ACC112 (cell line): ENCODE measurements around the gene CIAO2B.

ENCODE experiments used
- H2AFZ ChIP-seq: fragments of 200-600 bp; sonication (generic); one replicate; pipeline ENCODE4 v1.6.0; 2017; ENCODE audit warnings: antibody characterized with exemption, low read length; ENCODE audit not compliant: unreplicated experiment
- H3K27ac ChIP-seq: fragments of 200-600 bp; sonication (generic); 2 replicates; pipeline ENCODE4 v1.5.1; 2014; ENCODE audit warnings: low read depth, mild to moderate bottlenecking, antibody characterized with exemption, low read length, moderate library complexity
- H3K27me3 ChIP-seq: fragments of 200-600 bp; sonication (generic); 2 replicates; pipeline ENCODE4 v1.6.1; 2014; ENCODE audit warnings: mild to moderate bottlenecking, antibody characterized with exemption, low read length, moderate library complexity, mixed read lengths; ENCODE audit not compliant: insufficient read depth
- H3K36me3 ChIP-seq: fragments of 200-600 bp; sonication (generic); 2 replicates; pipeline ENCODE4 v1.6.1; 2016; ENCODE audit warnings: mild to moderate bottlenecking, antibody characterized with exemption, low read length, moderate library complexity, mixed read lengths; ENCODE audit not compliant: insufficient read depth
- H3K4me1 ChIP-seq: fragments of 200-600 bp; sonication (generic); one replicate; pipeline ENCODE4 v1.6.1; 2016; ENCODE audit warnings: low read length, mixed read lengths; ENCODE audit not compliant: insufficient read depth, unreplicated experiment, control insufficient read depth
- H3K4me3 ChIP-seq: fragments of 200-600 bp; sonication (generic); 2 replicates; pipeline ENCODE4 v1.5.1; 2014; ENCODE audit warnings: mild to moderate bottlenecking, low read depth, low read length
- H3K79me2 ChIP-seq: fragments of 200-600 bp; sonication (generic); one replicate; pipeline ENCODE4 v1.6.0; 2016; ENCODE audit warnings: low read length; ENCODE audit not compliant: control insufficient read depth, unreplicated experiment, insufficient read depth

CIAO2B gene

DNA sequence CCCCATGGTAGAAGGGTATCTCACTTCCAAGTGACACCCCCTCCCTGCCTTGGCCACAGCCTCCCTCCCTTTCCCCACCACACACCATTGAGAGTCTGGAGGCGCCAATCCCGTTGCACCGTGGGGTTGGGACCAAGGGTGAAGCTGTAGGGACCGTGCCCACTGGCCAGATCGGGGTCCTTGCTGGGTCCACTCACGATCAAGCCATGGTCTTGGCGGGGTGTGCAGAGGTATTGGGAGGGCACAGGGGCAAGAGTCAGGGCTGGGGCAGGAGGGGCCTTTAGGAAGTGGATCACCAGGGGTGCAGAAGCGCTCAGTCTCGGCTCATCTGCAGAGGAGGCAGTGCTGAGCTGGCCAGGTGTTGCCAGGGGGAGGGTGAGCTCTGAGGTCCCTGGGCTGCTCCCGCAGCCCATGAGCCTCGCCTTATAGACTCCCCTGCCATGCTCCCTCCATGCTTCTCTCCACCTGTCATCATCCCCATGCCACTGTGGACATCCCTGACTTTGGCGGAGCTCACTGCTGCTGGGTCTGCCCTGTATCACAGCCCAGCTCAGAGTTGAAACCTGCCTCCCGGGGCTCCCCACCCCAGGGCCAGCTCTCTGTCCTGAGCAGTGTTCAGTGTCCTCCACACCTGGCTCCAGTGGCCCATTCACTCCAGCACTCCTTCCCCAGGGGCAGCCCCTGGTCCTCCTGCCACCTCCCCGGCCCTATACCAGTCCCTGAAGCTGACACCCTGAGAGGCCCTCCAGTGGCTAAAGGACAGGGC, 23.8 kb downstream of the CIAO2B start:
- Histone ChIP-seq H3K4me1 (peaks cover 5% of the 10 kb centered on the region), H3K27me3 (no peaks in the 10 kb centered on the region), H3K36me3 (no peaks in the 10 kb centered on the region), H2AFZ (no peak overlapping the region), H3K4me3 (no peak overlapping the region), H3K79me2 (no peaks in the 10 kb centered on the region), H3K27ac (no peak overlapping the region)

DNA sequence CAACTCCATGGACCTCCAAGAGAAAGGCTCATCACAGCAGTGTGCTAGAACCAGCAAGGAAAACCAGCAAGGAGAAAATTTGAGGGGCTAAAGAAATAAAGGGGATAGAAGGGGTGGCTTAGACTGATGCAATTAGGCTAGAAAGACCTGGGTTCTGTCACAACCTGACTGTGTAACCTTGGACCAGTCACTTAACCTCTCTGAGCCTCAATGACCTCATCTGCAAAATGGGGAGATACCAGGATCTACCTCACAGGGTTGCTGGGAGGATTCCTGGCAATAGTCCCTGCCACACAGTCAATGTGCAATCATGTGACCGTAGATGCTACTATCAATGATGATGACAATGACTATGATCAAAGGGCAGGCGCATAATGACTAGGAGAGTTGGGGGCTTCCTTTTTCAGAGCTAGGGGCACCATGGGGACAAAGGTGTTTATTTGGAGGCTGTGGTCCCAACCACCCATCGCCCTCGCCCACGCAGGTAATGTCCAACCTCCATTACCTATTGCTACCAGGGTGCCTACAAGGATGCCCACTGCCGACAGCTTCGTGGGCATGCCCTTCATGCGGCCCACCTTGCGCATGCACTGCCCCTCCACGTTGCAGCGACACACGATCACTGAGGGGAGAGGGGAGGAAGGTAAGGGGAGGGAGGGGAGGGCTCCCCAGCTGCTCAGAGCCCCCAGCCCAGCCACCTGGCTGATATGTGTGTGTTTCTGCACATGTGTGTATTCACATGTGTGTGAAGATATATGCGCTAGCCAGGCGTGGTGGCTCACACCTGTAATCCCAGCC, 25.2 kb downstream of the CIAO2B start:
- Histone ChIP-seq H3K27ac (no peak overlapping the region), H3K4me1 (peaks cover 5% of the 10 kb centered on the region), H3K79me2 (no peaks in the 10 kb centered on the region), H2AFZ (no peak overlapping the region), H3K4me3 (no peak overlapping the region), H3K27me3 (no peaks in the 10 kb centered on the region), H3K36me3 (no peaks in the 10 kb centered on the region)

DNA sequence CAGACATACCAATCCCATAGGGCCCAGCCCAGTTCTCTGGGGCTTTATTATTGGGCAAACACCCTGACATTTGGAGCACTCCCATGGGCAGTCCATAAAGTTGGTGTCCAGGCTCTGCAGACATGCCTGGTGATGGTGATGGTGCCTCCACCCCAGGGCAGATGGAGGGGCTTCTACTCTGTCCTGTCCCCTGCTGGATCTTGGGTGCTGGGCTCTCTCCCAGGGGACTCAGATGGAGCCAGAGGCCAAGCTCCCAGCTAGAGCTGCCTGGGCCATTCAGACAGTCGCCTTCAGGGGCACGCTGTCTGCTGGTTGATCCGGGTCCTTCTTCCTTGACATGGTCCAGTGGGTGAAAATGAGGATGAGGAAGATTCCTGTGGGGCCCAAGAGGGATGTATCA, 26.1 kb downstream of the CIAO2B start:
- Histone ChIP-seq H3K36me3 (no peaks in the 10 kb centered on the region), H3K4me1 (peaks cover 5% of the 10 kb centered on the region), H3K27me3 (no peaks in the 10 kb centered on the region), H3K79me2 (no peaks in the 10 kb centered on the region), H2AFZ (no peak overlapping the region), H3K4me3 (no peak overlapping the region), H3K27ac (no peak overlapping the region)

DNA sequence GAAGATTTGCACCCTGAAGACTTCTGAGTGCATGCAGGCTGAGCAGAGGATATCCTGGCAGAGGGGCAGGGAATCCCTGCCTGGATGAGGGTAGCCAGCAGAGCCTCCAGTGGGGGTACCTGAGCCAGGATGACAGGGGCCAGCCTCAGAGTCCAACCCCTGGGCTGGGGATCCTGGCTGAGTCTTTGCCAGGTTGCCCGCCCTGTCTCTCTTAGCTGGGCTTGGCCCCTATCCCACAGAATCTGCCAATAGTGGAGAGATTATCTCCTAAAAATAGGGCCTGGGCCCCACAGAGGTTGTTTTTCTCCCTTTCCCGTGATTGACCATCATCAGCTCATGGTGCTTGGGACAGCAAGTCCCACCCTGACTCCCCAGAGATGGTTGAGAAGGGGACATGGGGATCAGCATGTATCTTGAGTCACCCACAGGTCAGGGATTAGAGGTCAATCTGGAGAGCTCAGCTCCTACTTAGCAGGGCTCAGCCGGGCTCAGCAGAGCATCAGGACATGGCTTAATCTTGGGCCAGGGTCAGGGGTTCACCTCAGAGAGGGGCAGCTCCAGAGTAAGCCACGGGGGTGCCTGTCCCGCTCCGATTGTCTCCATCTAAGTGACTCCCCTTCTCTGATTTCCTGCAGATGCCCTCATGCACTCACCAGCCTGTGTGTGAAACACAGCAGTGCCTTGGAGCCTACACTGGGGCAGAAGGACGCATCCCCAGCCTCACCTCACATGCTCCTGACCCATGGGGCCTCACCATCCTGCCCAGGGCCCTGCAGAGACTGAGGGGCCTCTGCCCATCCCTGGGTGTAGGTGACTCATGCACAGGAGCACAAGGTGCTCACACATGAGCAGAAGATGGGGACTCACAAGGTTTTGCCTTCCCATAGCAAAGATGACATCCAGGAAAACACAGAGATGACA, 27.0 kb downstream of the CIAO2B start:
- Histone ChIP-seq H3K79me2 (no peaks in the 10 kb centered on the region), H3K4me1 (peaks cover 5% of the 10 kb centered on the region), H3K36me3 (no peaks in the 10 kb centered on the region), H3K27me3 (no peaks in the 10 kb centered on the region), H3K4me3 (no peak overlapping the region), H2AFZ (no peak overlapping the region), H3K27ac (no peak overlapping the region)

DNA sequence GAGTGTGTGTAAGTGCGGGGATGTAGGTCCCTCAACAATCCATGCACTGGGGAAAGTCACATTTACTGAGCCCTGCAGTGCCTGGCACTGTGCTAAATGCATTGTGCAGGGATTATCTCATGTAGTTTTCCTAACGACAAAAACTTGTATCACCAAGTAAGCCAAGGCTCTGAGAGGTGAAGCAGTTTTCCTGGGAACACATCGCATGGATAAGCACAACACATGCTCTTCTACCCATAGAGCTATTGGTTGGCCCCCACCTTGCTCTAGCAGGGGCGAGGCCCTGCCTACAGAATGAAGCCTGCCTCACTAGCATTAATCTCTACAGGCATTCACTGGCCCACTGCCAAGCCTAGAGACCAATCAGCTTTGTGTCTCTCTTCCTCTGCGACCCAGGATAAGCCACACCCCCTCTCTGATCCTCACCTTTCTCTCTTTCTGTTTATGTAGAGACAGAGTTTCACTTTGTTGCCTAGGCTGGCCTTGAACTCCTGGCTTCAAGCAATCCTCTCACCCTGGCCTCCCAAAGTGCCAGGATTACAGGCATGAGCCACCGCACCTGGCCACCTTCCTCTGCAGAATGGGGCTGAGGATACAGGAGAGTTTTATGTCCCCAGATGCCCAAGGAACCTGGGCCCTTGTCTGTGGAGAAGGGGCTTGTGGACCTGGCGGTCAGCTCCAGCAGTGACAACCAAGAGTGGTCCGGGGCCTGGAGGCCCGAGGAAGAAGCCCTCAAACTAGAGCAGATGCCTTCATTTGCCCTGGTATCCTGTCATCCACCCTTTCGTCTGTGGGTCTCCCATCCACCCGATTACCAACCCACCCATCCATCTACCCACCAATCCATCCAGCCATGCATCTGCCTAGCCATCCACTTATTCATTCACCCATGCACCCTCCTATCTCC, 28.3 kb downstream of the CIAO2B start:
- Histone ChIP-seq H3K27me3 (no peaks in the 10 kb centered on the region), H3K36me3 (no peaks in the 10 kb centered on the region), H3K4me3 (no peak overlapping the region), H3K79me2 (no peaks in the 10 kb centered on the region), H3K4me1 (peaks cover 2% of the 10 kb centered on the region), H3K27ac (no peak overlapping the region), H2AFZ (no peak overlapping the region)

DNA sequence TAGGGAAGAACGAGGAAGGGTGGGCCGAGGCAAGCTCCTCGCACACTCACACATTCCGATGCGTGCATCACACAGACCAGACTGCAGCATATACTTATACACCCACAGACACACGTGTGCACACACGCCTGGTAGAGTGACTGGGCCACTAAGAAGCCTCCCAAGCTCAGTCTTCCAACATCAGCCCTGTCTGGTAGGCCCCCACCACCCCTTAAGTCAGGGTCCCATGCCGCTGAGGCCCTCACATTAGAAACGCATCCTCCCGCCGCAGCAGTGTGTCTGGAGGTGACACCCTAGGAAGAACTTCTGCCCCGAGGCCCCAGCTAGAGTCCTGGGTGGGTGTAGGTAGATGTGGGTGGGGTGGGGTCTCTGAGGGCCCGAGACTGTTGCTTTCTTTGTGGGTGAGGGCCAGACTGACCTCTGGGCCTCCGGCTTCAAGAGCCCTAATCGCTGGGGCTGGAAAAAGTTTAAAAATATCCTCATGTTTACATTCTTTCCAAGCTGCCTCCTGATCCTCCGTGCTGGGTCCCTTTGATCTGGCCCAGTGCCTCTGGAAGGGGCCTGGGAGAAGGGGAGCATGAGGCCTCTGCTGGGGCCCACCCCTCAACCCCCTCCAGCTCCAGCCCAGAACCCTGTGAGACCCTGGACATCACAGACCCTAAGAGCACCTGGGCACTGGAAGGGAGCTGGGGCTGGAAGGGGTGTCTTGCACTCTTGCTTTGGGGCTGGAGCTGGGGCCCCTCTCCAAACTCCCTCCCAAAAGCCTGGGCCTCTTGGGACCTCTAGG, 29.2 kb downstream of the CIAO2B start:
- no peaks in the 10 kb centered on the region for H3K27me3 ChIP-seq
- H3K79me2 ChIP-seq, result no peaks in the 10 kb centered on the region
- peaks cover 10% of the 10 kb centered on the region for H3K4me1 ChIP-seq
- no peak overlapping the region for H3K27ac ChIP-seq
- H3K4me3 ChIP-seq, result no peak overlapping the region
- no peak overlapping the region for H2AFZ ChIP-seq
- H3K36me3 ChIP-seq, result no peaks in the 10 kb centered on the region

DNA sequence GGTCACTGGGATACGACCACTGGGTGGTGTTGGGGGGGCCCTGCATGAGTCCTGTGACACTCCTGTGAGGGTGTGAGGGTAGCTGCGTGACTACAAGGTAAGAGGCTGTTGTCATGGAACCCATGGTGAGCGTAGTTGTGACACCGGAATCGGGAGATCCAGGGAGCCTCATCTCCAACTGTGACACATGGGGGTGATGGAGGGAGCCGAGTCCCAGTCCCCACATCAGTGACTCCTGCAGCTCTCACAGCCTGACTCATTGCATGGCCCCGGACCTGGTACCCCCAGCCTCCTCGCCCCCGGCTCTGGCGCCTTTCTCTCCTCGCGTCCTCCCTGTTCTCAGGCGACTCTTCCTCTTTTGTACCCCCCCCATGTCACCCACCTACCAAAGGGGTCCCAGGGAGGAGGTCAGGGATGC, 29.8 kb downstream of the CIAO2B start:
- H3K4me1 ChIP-seq, result peaks cover 17% of the 10 kb centered on the region
- H3K27ac ChIP-seq, result no peak overlapping the region
- no peaks in the 10 kb centered on the region for H3K27me3 ChIP-seq
- H3K36me3 ChIP-seq, result no peaks in the 10 kb centered on the region
- no peaks in the 10 kb centered on the region for H3K79me2 ChIP-seq
- no peak overlapping the region for H2AFZ ChIP-seq
- no peak overlapping the region for H3K4me3 ChIP-seq

DNA sequence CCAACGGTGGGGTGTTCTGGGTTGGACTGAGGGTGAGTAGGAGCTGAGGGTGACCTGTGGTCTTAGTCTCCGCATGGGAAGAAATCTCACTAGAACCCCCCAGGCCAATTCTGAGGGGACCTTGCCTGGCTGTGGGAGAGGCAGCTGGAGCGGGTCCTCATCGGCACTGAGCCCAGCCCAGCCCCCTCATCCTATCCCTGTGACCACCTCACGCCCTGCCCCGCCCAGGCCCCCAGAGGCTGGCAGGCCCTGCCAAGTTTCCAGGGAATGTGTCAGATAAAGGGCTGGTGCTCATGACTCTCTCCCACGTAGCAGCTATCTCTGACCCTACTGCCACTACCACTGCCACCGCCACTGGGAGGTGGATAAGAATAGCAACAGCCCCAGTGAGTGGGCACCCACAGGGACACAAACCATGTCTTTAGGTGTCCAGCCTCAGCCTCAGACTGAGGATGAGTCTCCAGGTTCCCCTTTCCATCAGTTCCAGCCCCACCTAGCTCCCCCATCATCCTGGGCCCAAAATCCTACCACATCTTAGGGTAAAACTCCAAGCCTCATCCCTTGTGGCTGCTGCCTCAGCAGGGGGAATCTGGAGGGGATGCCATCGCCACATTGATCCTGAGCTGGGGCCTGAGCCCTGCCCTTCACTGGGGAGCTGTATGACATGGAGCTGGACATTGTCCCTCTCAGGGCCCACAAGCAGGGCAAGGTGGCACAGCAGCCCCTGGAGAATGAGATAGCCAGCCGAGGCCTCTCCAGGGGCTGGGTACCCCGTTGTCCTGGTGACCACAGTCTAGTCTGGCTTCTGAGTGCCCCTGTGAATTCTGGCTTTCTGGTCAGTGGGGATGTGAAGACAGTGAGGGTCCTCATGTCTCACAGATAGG, 30.4 kb downstream of the CIAO2B start:
- no peak overlapping the region for H2AFZ ChIP-seq
- H3K4me3 ChIP-seq, result no peak overlapping the region
- H3K27ac ChIP-seq, result no peak overlapping the region
- H3K27me3 ChIP-seq, result no peaks in the 10 kb centered on the region
- no peaks in the 10 kb centered on the region for H3K36me3 ChIP-seq
- H3K79me2 ChIP-seq, result no peaks in the 10 kb centered on the region
- H3K4me1 ChIP-seq, result peaks cover 19% of the 10 kb centered on the region
